CD4-positive, alpha-beta T cell treated with Interleukin-12 subunit alpha and Interleukin-12 subunit beta, for 1 hour (primary cell): ENCODE data around the gene TMPRSS11D.

ENCODE experiments used
- DNase-seq: peaks from one replicate; pipeline ENCODE4 v3.0.0-alpha.2; 2020

The TMPRSS11D gene, protein sequence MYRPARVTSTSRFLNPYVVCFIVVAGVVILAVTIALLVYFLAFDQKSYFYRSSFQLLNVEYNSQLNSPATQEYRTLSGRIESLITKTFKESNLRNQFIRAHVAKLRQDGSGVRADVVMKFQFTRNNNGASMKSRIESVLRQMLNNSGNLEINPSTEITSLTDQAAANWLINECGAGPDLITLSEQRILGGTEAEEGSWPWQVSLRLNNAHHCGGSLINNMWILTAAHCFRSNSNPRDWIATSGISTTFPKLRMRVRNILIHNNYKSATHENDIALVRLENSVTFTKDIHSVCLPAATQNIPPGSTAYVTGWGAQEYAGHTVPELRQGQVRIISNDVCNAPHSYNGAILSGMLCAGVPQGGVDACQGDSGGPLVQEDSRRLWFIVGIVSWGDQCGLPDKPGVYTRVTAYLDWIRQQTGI

GRCh38 chr4:67883902-67884301, at the start of gene TMPRSS11D:
TMPRSS11D (minus strand) TSS chr4:67884002; CDS start chr4:67883933, 69 bp downstream.
- no peak for DNase-seq

GRCh38 chr4:67933038-67933437, 49.2 kb upstream of the TMPRSS11D start:
- DNase-seq: no peak

DNA sequence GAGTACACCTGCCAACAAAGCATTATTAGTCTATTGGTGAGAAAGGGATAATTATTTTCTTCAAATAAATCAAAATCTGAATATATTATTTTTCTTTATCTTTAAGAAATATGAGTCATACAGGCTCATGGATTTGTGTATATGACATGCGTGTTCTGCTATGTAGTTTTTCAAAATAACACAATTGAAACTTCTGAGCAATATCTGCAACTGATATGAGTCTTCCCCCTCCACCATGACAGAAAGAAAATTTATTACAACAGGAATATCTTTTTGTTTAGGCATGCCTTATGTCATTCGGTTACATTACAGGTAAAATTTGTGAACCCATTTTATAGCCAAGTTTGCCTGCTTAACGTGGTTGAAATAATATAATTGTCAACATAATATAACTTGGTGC, 47.5 kb upstream of the TMPRSS11D start:
- DNase-seq: no peak

- no peak for DNase-seq
These were observed 45.6 kb upstream of the TMPRSS11D start for GRCh38 chr4:67929426-67929825.

- no peak for DNase-seq
These were observed 44.7 kb upstream of the TMPRSS11D start for GRCh38 chr4:67928546-67928945.

DNA sequence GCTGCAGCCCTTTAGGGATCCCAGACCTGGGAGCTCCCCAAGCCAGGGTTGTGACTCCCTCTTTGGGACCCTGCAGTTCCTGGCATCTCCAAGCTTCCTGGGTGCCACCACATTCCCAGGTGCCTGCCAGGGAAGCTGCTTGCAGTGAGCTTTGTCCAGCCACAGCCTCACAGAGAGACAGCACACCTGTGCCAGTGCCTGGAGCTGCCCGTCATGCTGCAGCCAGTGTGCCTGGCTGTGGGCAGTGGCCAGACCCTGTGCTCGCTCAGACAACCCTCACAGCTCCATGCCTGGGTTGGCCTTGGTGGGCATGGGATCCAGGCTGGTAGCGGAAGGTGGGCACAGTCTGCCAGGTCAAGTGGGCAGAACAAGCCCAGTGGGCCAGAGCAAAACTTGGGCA, 43.4 kb upstream of the TMPRSS11D start:
- no peak for DNase-seq

DNA sequence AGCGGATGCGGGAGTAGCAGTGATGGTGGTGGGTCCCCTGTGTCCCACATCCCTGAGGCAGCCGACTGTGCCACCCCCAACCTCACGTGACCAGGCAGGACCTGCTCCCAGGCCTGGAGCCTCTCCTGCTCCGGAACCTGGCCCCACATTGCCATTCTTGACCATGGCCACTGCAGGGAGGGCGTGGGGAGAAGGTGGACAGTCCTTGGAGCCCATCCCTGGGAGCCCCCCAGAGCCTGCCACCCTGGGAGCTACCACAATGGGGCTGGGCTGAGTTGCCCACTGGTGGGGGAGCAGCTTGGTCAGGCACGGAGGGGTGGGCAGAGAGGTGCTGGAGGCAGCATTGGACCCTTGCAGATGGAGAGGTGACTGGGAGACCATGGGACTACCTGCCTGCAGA, 42.7 kb upstream of the TMPRSS11D start:
- no peak for DNase-seq

GRCh38 chr4:67922697-67923096, 38.9 kb upstream of the TMPRSS11D start:
- DNase-seq: no peak

GRCh38 chr4:67918428-67918827, 34.6 kb upstream of the TMPRSS11D start:
- DNase-seq: no peak

GRCh38 chr4:67915400-67915966, 31.7 kb upstream of the TMPRSS11D start:
- DNase-seq: no peak

GRCh38 chr4:67912080-67912479, 28.3 kb upstream of the TMPRSS11D start:
- no peak for DNase-seq

DNA sequence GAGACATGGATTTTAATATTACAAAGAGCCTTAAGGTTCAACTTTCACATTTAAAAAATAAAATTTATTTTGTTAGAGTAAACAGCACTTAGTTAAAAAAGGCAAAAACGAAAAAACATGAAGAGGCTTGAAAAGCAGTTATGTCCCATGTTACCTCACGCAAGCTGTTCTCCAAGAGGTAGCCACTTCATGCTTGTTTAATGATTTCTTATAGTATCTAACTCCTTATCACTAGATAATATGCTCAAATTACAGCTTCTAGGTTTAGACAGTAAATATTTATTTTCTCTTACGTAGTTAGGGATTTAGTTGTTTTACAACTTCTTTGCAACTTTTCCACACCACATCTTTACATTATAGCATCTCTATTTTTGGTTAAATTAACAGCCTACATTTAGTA, 27.8 kb upstream of the TMPRSS11D start:
- DNase-seq: no peak

- DNase-seq: no peak
These were observed 27.3 kb upstream of the TMPRSS11D start for GRCh38 chr4:67911141-67911540.

DNA sequence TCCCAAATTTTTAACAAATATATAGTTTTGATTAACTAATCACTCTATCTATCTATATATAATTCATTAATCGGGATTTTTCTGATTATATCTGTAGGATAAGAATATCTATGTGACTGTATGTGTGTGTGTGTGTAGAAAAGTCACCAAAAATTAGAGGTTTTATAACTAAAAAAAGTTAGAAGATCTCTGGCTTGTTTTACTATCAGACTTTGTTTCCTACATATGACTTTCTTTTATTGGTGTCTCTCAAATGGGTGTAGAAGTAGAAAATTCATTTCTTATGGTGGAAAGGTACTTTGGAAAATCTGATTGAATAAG, 26.7 kb upstream of the TMPRSS11D start:
- DNase-seq: no peak

DNA sequence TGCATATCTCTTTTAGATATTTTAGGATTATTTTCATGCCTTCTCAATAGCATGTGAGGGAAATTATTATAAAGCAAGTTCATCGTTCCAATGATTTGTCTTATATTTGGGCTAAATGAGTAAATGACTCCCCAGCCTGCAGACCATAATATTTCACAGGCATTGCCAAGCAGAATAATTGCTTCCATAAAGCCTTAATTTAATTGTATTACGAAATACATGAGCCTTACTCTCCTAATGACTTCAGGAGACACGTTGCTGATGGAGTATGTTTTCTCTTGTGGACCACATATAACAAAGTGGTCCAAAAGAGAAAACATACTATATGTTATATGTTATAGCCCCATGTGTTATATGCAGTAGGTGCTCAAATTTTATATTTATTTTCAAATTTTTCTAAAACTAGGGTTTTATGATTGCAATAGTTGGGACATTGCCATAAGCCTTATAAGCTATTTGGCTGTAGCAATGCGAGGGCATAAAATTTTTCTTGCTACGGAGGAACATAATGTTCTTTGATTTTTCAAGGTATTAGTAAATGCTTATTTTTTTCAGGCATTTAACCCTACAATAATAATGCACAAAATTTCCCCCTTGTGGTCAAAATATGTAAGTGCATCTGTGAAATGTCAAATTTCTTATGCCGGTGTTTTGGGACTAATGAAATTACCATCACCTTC, 26.2 kb upstream of the TMPRSS11D start:
- DNase-seq: peak; percentile 33

DNA sequence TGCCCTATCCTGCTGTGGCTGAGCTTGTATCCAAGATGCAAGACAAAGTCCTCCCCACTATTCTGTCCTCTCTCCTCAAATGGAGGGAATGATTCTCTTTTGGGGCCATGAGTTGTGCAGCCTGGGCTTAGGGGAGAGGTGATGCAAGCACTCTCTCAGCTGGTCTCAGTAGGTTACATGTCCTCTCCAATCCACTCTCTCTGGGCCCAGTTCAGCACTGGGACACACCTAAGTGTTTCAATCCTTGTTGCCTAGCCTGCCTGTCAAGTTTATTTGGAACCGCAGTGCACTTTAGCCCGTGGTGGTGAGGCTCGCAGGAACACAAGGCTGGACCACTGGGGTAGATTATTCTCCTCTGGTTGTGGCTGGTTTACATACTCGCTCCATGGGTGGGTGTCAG, 23.8 kb upstream of the TMPRSS11D start:
- no peak for DNase-seq

DNA sequence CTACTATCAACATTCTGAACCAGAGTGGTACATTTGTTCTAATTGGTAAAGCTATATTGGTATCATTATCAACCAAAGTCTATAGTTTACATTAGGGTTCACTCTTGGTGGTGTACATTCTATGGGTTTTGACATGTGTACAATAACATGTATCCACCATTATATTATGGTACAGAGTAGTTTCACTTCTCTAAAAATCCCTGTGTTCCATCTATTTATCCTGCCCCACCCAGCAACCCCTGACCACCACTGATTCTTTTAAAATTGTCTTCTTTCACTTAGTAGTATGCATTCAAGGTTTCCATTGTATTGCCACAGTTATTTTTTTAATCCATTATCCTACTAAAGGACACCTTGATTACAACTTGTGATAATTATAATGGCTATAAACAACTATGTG, 15.3 kb upstream of the TMPRSS11D start:
- no peak for DNase-seq

DNA sequence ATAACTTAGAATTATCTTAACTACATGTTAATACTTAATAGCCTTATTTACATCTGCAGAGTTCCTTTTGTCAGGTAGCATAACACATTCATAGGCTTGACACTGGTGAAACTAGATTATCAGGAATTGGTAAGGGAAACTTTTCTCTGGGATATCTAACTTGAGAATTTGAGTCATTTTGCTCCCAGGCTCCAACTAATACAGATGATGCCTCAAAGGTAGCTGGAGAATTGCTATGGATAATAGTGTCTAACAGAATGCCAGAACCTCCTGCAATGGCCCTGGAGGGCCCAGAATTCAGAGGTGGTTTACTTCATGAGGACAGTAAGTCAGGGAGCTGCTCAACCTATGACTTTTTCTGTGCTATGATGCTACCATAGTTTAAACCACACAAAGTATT, 13.9 kb upstream of the TMPRSS11D start:
- DNase-seq: no peak

- DNase-seq: no peak
These were observed 12.7 kb upstream of the TMPRSS11D start for GRCh38 chr4:67896421-67897065.

DNA sequence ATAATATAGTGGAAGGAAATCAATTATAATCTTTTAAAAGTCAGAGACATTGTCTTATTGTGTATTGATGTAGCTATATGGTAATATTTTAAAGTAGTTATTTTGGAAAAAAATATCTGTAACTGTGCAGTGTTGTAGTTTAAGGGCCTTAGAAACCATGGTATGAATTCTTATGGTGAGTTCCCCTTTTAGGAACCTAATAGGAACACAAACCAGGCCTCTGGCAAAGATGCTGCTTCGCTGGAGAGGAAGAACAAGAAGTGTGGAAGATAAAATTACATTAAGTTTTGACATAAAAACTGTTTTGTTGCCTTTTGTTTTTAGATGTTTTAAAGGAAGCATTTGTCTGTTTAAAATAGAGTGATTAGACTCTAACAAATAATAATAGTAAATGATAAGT, 10.9 kb upstream of the TMPRSS11D start:
- no peak for DNase-seq

DNA sequence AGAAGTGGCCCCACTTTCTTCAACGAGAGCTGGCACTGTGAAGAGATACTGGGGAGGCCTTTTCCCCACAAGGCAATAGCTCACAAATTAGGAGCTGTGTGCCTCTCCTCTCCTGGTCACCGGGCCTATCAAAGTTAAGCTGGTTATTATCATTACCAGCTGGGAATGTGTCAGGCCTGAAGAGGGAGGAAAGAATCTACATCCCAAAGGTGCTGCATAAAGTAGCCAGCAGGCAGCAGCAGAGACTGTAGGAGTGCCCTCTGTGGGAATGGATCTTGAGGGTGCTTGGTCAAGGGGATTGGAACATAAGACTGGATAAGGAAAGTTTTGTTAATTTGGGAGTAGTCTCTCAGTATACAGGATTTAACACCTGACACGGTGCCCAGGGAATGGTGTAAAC, 9.1 kb upstream of the TMPRSS11D start:
- no peak for DNase-seq

- DNase-seq: no peak
These were observed 8.5 kb upstream of the TMPRSS11D start for GRCh38 chr4:67892253-67892652.

DNA sequence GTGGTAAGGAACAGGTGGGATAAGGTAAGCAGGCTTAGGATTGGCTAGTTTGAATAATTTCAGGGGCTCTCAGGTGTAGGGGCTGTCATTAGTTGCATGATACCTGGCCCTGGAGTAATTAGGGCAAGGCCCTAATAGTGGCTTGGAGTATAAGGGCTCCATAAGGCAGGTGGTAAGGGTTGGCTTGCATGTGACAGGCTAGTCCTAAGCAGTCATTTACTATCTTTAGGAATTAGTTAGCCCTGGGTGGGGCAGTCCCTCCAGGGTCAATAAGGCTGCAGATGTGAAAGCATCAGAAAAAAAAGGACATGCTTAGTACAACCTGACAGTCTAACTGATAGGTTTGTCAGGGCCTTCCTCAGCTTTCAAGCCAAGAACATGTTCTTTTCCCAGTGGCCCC, 7.8 kb upstream of the TMPRSS11D start:
- DNase-seq: no peak

GRCh38 chr4:67886281-67886680, 2.5 kb upstream of the TMPRSS11D start:
- DNase-seq: no peak
